DND-41 (cell line): ENCODE results near the gene MAGEF1.

Experiments used
- ATAC-seq: fragments of 200-7000 bp; cut with Tn5 transposase; 3 replicates; pipeline ENCODE4 v1.9.1; 2021; ENCODE audit warnings: low read depth; ENCODE audit not compliant: insufficient read depth
- DNase-seq: peaks from one replicate; pipeline ENCODE4 v3.0.0-alpha.2; 2020
- H2AFZ ChIP-seq: 2 replicates; pipeline ENCODE4 v1.6.0; 2012; ENCODE audit warnings: low read depth, low read length
- H3K27ac ChIP-seq: 2 replicates; pipeline ENCODE4 v1.5.1; 2012; ENCODE audit warnings: low read length, inconsistent platforms
- H3K27me3 ChIP-seq: fragments of 200-600 bp; sonication (generic); 2 replicates; pipeline ENCODE4 v1.6.0; 2012; ENCODE audit warnings: low read length, mild to moderate bottlenecking, inconsistent platforms; ENCODE audit not compliant: insufficient read depth, poor library complexity
- H3K36me3 ChIP-seq: 2 replicates; pipeline ENCODE4 v1.5.1; 2012; ENCODE audit warnings: low read length, inconsistent platforms; ENCODE audit not compliant: insufficient read depth
- H3K4me1 ChIP-seq: 2 replicates; pipeline ENCODE4 v1.5.1; 2012; ENCODE audit warnings: mild to moderate bottlenecking, low read length; ENCODE audit not compliant: insufficient read depth
- H3K4me2 ChIP-seq: 2 replicates; pipeline ENCODE4 v1.6.0; 2012; ENCODE audit warnings: mild to moderate bottlenecking, moderate library complexity, low read length, inconsistent platforms; ENCODE audit not compliant: insufficient read depth
- H3K4me3 ChIP-seq, 2 experiments: fragments of 200-600 bp in 1 of 2; shearing (Covaris generic) in 1 of 2; 2 replicates each; pipeline ENCODE4 v1.5.1; 2012 to 2016; ENCODE audit warnings: inconsistent platforms in 2 of 2, low read length in 2 of 2, mild to moderate bottlenecking in 2 of 2, low read depth in 1 of 2, moderate library complexity in 1 of 2
- H3K79me2 ChIP-seq: 2 replicates; pipeline ENCODE4 v1.6.0; 2012; ENCODE audit warnings: low read length, inconsistent platforms; ENCODE audit not compliant: insufficient read depth
- H3K9ac ChIP-seq: 2 replicates; pipeline ENCODE4 v1.6.0; 2012; ENCODE audit warnings: low read depth, mild to moderate bottlenecking, inconsistent platforms, low read length, moderate library complexity
- H3K9me3 ChIP-seq: 2 replicates; pipeline ENCODE4 v1.5.1; 2012; ENCODE audit warnings: low read length, moderate library complexity, mild to moderate bottlenecking, inconsistent platforms; ENCODE audit not compliant: insufficient read depth, severe bottlenecking
- H4K20me1 ChIP-seq: 2 replicates; pipeline ENCODE4 v1.6.0; 2012; ENCODE audit warnings: low read length; ENCODE audit not compliant: insufficient read depth
- EZH2 ChIP-seq: IDR thresholded peaks from 3 replicates; pipeline ENCODE4 v1.6.1; 2012; ENCODE audit warnings: borderline replicate concordance, low read depth, mild to moderate bottlenecking, moderate library complexity, low read length, inconsistent platforms; ENCODE audit not compliant: severe bottlenecking
- TF ChIP-seq, protein P1 (sequence below): IDR thresholded peaks from 2 replicates; pipeline ENCODE4 v1.5.1; 2012; ENCODE audit warnings: borderline replicate concordance, low read length, moderate library complexity, mild to moderate bottlenecking; ENCODE audit not compliant: poor library complexity, severe bottlenecking; ENCODE audit errors: extremely low read depth

Gene MAGEF1

DNA sequence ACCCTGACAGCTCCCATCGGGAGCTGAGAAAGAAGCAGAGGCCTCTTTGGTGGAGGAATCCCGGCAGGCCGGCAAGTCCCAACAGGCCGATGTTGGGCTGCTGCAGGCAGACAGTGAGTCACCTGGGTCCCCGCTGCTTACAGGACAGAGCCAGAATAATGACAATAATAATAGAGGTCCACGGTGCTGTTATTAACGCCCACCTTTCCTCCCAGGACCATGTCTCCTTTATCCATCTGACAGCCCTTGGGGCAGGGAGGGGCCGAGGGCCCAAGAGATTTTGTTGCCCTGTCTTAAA is 29.3 kb upstream of the MAGEF1 start:
- DNase-seq, result no peak
- H3K4me3 ChIP-seq, result no peak overlapping the region

GRCh38 chr3:184740509-184741258 is 28.8 kb upstream of the MAGEF1 start:
- no peak overlapping the region for H3K4me3 ChIP-seq
- ATAC-seq (peak; percentile 39; the same call in 1 of the 3 replicates), DNase-seq (no peak)
- no peaks in the 10 kb centered on the region for H3K79me2 ChIP-seq
- no peaks in the 10 kb centered on the region for H3K4me1 ChIP-seq
- no peaks in the 10 kb centered on the region for H4K20me1 ChIP-seq
- no peaks in the 10 kb centered on the region for H3K36me3 ChIP-seq
- TF ChIP-seq, protein P1, sequence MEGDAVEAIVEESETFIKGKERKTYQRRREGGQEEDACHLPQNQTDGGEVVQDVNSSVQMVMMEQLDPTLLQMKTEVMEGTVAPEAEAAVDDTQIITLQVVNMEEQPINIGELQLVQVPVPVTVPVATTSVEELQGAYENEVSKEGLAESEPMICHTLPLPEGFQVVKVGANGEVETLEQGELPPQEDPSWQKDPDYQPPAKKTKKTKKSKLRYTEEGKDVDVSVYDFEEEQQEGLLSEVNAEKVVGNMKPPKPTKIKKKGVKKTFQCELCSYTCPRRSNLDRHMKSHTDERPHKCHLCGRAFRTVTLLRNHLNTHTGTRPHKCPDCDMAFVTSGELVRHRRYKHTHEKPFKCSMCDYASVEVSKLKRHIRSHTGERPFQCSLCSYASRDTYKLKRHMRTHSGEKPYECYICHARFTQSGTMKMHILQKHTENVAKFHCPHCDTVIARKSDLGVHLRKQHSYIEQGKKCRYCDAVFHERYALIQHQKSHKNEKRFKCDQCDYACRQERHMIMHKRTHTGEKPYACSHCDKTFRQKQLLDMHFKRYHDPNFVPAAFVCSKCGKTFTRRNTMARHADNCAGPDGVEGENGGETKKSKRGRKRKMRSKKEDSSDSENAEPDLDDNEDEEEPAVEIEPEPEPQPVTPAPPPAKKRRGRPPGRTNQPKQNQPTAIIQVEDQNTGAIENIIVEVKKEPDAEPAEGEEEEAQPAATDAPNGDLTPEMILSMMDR, result no peak
- TF ChIP-seq EZH2, result no peak
- no peaks in the 10 kb centered on the region for H3K9me3 ChIP-seq
- H3K27ac ChIP-seq, result no peak overlapping the region
- peaks cover 12% of the 10 kb centered on the region for H3K27me3 ChIP-seq
- H3K4me2 ChIP-seq, result no peak overlapping the region
- H2AFZ ChIP-seq, result no peak overlapping the region
- H3K9ac ChIP-seq, result no peak overlapping the region

More for the DNA sequence above, 29.3 kb upstream of the MAGEF1 start:
- ATAC-seq, result no peak
- Histone ChIP-seq H3K4me2 (no peak overlapping the region), H4K20me1 (no peaks in the 10 kb centered on the region), H3K27ac (no peak overlapping the region), H3K27me3 (peaks cover 12% of the 10 kb centered on the region), H2AFZ (no peak overlapping the region), H3K4me1 (no peaks in the 10 kb centered on the region), H3K36me3 (no peaks in the 10 kb centered on the region), H3K79me2 (no peaks in the 10 kb centered on the region), H3K9me3 (no peaks in the 10 kb centered on the region), H3K9ac (no peak overlapping the region)
- TF ChIP-seq, protein P1, result no peak
- no peak for TF ChIP-seq EZH2

GRCh38 chr3:184739594-184740505 is 28.0 kb upstream of the MAGEF1 start:
- H2AFZ ChIP-seq, result no peak overlapping the region
- no peaks in the 10 kb centered on the region for H3K4me1 ChIP-seq
- H3K36me3 ChIP-seq, result no peaks in the 10 kb centered on the region
- H3K27me3 ChIP-seq, result peaks cover 12% of the 10 kb centered on the region
- DNase-seq (no peak), ATAC-seq (no peak)
- H3K4me3 ChIP-seq, result no peak overlapping the region
- H3K27ac ChIP-seq, result no peak overlapping the region
- H3K4me2 ChIP-seq, result no peak overlapping the region
- no peaks in the 10 kb centered on the region for H3K9me3 ChIP-seq
- no peaks in the 10 kb centered on the region for H4K20me1 ChIP-seq
- TF ChIP-seq, protein P1, result no peak
- TF ChIP-seq EZH2, result no peak
- no peaks in the 10 kb centered on the region for H3K79me2 ChIP-seq
- H3K9ac ChIP-seq, result no peak overlapping the region
